ENCODE data around the gene PLEKHG2.

- no peak for TF ChIP-seq CTCF (IDR thresholded peaks at IDR 0.05)
- TF ChIP-seq, protein P1, sequence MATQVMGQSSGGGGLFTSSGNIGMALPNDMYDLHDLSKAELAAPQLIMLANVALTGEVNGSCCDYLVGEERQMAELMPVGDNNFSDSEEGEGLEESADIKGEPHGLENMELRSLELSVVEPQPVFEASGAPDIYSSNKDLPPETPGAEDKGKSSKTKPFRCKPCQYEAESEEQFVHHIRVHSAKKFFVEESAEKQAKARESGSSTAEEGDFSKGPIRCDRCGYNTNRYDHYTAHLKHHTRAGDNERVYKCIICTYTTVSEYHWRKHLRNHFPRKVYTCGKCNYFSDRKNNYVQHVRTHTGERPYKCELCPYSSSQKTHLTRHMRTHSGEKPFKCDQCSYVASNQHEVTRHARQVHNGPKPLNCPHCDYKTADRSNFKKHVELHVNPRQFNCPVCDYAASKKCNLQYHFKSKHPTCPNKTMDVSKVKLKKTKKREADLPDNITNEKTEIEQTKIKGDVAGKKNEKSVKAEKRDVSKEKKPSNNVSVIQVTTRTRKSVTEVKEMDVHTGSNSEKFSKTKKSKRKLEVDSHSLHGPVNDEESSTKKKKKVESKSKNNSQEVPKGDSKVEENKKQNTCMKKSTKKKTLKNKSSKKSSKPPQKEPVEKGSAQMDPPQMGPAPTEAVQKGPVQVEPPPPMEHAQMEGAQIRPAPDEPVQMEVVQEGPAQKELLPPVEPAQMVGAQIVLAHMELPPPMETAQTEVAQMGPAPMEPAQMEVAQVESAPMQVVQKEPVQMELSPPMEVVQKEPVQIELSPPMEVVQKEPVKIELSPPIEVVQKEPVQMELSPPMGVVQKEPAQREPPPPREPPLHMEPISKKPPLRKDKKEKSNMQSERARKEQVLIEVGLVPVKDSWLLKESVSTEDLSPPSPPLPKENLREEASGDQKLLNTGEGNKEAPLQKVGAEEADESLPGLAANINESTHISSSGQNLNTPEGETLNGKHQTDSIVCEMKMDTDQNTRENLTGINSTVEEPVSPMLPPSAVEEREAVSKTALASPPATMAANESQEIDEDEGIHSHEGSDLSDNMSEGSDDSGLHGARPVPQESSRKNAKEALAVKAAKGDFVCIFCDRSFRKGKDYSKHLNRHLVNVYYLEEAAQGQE (IDR thresholded peaks at IDR 0.05): peak; percentile 35
- no peak for TF ChIP-seq EP300 (IDR thresholded peaks at IDR 0.05)
- TF ChIP-seq POLR2A (IDR thresholded peaks at IDR 0.05; ENCODE audit: low read length): peak; percentile 33
- TF ChIP-seq HDAC2 (IDR thresholded peaks at IDR 0.05): no peak
- no peak for TF ChIP-seq ZC3H11A (IDR thresholded peaks at IDR 0.05)
- TF ChIP-seq NPAS2 (CRISPR knock-in tag; IDR thresholded peaks at IDR 0.05; ENCODE audit: borderline replicate concordance): no peak
- no peak for TF ChIP-seq PHF8 (IDR thresholded peaks at IDR 0.05; ENCODE audit: borderline replicate concordance, low read depth)
- no peak for TF ChIP-seq MAFK (IDR thresholded peaks at IDR 0.05; ENCODE audit: partially characterized antibody)
Observed at GRCh38 chr19:39410017-39410830, 2.2 kb upstream of the PLEKHG2 start.

Data from A549 (cell line).